Endothelial cell of umbilical vein (primary cell): Measurements from ENCODE around the gene ATP6V1B1. TPM values are rescaled to one million over a fixed set of nuclear protein-coding genes. Genes with fewer than 3 reads are reported as not detected.
"Not testable (repeated sequence)": the region's sequence is repeated elsewhere in the genome, so short reads cannot be mapped to it uniquely, and the experiment has no call there.

Source experiments
- BruUV-seq: library from RNA; stranded (reverse); fragments of 400-500 nt; replicated peaks from 2 replicates; lab custom pipeline; 2021; lab: Mats Ljungman, UMichigan
- CTCF ChIA-PET: fragments of 300-600, 350-600 bp; sonication (Branson Sonifier 250); formaldehyde crosslinking; loops from one replicate; lab custom pipeline; 2021; ENCODE audit warnings: antibody characterized with exemption, inconsistent platforms; lab: Charles Lee
- POLR2A ChIA-PET: fragments of 300-600, 350-600 bp; sonication (Branson Sonifier 250); formaldehyde crosslinking; loops from one replicate; lab custom pipeline; 2021; ENCODE audit warnings: antibody characterized with exemption, inconsistent platforms; lab: Charles Lee
- DNase-seq: peaks from one replicate; pipeline ENCODE4 v3.0.0-alpha.2; 2011; ENCODE audit warnings: low read depth, low spot score
- FAIRE-seq: peaks from 2 replicates; lab custom pipeline; 2011; peaks lifted over from hg19 to GRCh38; lab: Jason Lieb, UNC
- H2AFZ ChIP-seq: 2 replicates; pipeline ENCODE4 v1.6.0; 2012; ENCODE audit warnings: low read depth, low read length, control low read depth, inconsistent platforms
- H3K27ac ChIP-seq: 2 replicates; pipeline ENCODE4 v1.5.1; 2011; ENCODE audit warnings: low read depth, mild to moderate bottlenecking, control low read depth, low read length, moderate library complexity; ENCODE audit not compliant: insufficient read depth
- H3K27me3 ChIP-seq, 2 experiments: 2 replicates each; pipeline versions ENCODE4 v1.6.0 to v1.6.1; 2011; ENCODE audit warnings: low read length in 2 of 2, mixed read lengths in 1 of 2; ENCODE audit not compliant: control insufficient read depth in 2 of 2, insufficient read depth in 2 of 2
- H3K36me3 ChIP-seq, 2 experiments: 2 replicates in 1 of 2; 3 replicates in 1 of 2; pipeline ENCODE4 v1.5.1; 2011; ENCODE audit warnings: low read length in 2 of 2, mild to moderate bottlenecking in 1 of 2, moderate library complexity in 1 of 2; ENCODE audit not compliant: control insufficient read depth in 2 of 2, insufficient read depth in 2 of 2; ENCODE audit errors: extremely low read depth in 1 of 2
- H3K4me1 ChIP-seq: 3 replicates; pipeline ENCODE4 v1.5.1; 2011; ENCODE audit warnings: mild to moderate bottlenecking, low read length; ENCODE audit not compliant: control insufficient read depth, insufficient read depth; ENCODE audit errors: extremely low read depth
- H3K4me2 ChIP-seq: 2 replicates; pipeline ENCODE4 v1.6.1; 2011; ENCODE audit warnings: low read length, control low read depth, mixed read lengths; ENCODE audit not compliant: insufficient read depth
- H3K4me3 ChIP-seq, 3 experiments: fragments of 200-600 bp in 1 of 3; sonication (generic), shearing (Covaris generic) in 1 of 3; replicated peaks in 1 of 3; 2 replicates each; pipeline ENCODE4 v1.5.1; 2011 to 2016; ENCODE audit warnings: control low read depth in 3 of 3, low read length in 3 of 3, mild to moderate bottlenecking in 2 of 3, inconsistent platforms in 1 of 3, low read depth in 1 of 3, moderate library complexity in 1 of 3; ENCODE audit not compliant: insufficient read depth in 1 of 3
- H3K79me2 ChIP-seq: 2 replicates; pipeline ENCODE4 v1.6.0; 2012; ENCODE audit warnings: low read length, inconsistent platforms; ENCODE audit not compliant: control insufficient read depth, insufficient read depth
- H3K9ac ChIP-seq: replicated peaks from 2 replicates; pipeline ENCODE3; 2011; ENCODE audit warnings: low read length, control low read depth; ENCODE audit not compliant: insufficient read depth; ENCODE audit errors: extremely low read depth
- H3K9me1 ChIP-seq: replicated peaks from 3 replicates; pipeline ENCODE4 v1.6.0; 2011; ENCODE audit warnings: mild to moderate bottlenecking, low read length; ENCODE audit not compliant: control insufficient read depth, insufficient read depth; ENCODE audit errors: extremely low read depth
- H3K9me3 ChIP-seq: replicated peaks from 2 replicates; pipeline ENCODE4 v1.5.1; 2012; ENCODE audit warnings: low read length, inconsistent platforms; ENCODE audit not compliant: control insufficient read depth, insufficient read depth
- H4K20me1 ChIP-seq: replicated peaks from 2 replicates; pipeline ENCODE3; 2011; ENCODE audit warnings: mild to moderate bottlenecking, low read length; ENCODE audit not compliant: control insufficient read depth, insufficient read depth; ENCODE audit errors: extremely low read depth
- JUN ChIP-seq: IDR thresholded peaks from 2 replicates; pipeline ENCODE4 v1.6.1; 2011; ENCODE audit warnings: borderline replicate concordance, low read depth; ENCODE audit not compliant: insufficient read length, insufficient read depth
- dilution Hi-C: fragments of 300-500 bp; cut with MboI; formaldehyde crosslinking; loops from one replicate; pipeline ENCODE4 v1.15.0; 2019; ENCODE audit warnings: low sequenced_read_pairs; ENCODE audit not compliant: extremely low pct_ligation_motif_present
- intact Hi-C: fragments of 100-400 bp; cut with micrococcal nuclease; formaldehyde crosslinking; loops from one replicate; pipeline ENCODE4 v1.10.0; 2022
- polyA plus RNA-seq, 4 experiments: library from polyadenylated mRNA; depleted of rRNA in 3 of 4; stranded (reverse) in 3 of 4; unstranded in 1 of 4; fragments of >200 nt; gene quantifications; 2 replicates each; pipeline versions ENCODE4 v1.2.1 to v1.2.3, GENCODE V29; 2011 to 2012; ENCODE audit warnings: missing spikeins in 1 of 4
- total RNA-seq: library from RNA; stranded (reverse); gene quantifications from 2 replicates; pipeline ENCODE4 v1.2.3, GENCODE V29; 2021
- TF ChIP-seq, protein P1 (sequence below), 2 donors: IDR thresholded peaks; 1 replicate in 1 of 2; 2 replicates in 1 of 2; pipeline ENCODE4 v1.5.1; 2011; ENCODE audit warnings: low read length in 2 of 2, mild to moderate bottlenecking in 2 of 2, moderate library complexity in 2 of 2, control low read depth in 1 of 2, inconsistent platforms in 1 of 2, low read depth in 1 of 2; ENCODE audit not compliant: insufficient read depth in 1 of 2; ENCODE audit errors: extremely low read depth in 1 of 2

Gene ATP6V1B1
- total and polyA plus RNA-seq, 2 donors (not counting 3 experiments of a cell fraction or from before 2014, with no cell fraction given): 0.77 TPM; not detected in 1

DNA sequence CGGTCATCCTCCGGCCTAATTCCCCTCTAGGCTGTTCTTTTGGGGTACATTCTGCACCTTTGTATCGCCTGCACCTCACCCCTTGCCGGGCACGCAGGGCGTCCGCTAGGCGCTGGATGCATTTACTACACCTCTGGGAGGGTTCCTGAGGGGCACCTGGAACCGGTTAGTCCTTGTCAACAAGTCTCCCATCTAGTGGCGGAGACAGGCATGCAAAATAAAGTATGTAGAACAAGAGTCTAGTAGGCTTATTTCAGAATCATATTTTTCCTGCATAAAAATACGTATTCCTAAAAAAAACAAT, 59.7 kb downstream of the ATP6V1B1 start:
- H3K79me2 ChIP-seq: peaks cover 19% of the 10 kb centered on the region
- ChIA-PET POLR2A (no interaction called here), CTCF (no interaction called here)
- DNase-seq: peak; percentile 30
- dilution Hi-C loops (no loop called here), intact Hi-C loops (loop anchor here (1.0 to 2.0 kb wide), 3 partner anchors 11 to 31 kb away; no protein-coding TSS in a partner anchor)
- H3K9me3 ChIP-seq: no peaks in the 10 kb centered on the region
- H3K27ac ChIP-seq: no peak overlapping the region
- TF ChIP-seq JUN: no peak
- TF ChIP-seq, protein P1, sequence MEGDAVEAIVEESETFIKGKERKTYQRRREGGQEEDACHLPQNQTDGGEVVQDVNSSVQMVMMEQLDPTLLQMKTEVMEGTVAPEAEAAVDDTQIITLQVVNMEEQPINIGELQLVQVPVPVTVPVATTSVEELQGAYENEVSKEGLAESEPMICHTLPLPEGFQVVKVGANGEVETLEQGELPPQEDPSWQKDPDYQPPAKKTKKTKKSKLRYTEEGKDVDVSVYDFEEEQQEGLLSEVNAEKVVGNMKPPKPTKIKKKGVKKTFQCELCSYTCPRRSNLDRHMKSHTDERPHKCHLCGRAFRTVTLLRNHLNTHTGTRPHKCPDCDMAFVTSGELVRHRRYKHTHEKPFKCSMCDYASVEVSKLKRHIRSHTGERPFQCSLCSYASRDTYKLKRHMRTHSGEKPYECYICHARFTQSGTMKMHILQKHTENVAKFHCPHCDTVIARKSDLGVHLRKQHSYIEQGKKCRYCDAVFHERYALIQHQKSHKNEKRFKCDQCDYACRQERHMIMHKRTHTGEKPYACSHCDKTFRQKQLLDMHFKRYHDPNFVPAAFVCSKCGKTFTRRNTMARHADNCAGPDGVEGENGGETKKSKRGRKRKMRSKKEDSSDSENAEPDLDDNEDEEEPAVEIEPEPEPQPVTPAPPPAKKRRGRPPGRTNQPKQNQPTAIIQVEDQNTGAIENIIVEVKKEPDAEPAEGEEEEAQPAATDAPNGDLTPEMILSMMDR (IDR thresholded peaks at IDR 0.05; ENCODE audit: extremely low read depth in 1 of 2, insufficient read depth in 1 of 2, low read depth in 1 of 2, low read length in 2 of 2): peak; percentile 8 to 35
- H2AFZ ChIP-seq: peak overlapping the region; percentile 95
- peak overlapping the region; percentile 17 for H3K9ac ChIP-seq
- no peaks in the 10 kb centered on the region for H4K20me1 ChIP-seq
- H3K27me3 ChIP-seq: no peaks in the 10 kb centered on the region
- peak overlapping the region; percentile 96 for H3K4me2 ChIP-seq
- peaks cover 0 to 5% of the 10 kb centered on the region in 2 experiments for H3K36me3 ChIP-seq
- peaks cover 20% of the 10 kb centered on the region for H3K4me1 ChIP-seq
- no peaks in the 10 kb centered on the region for H3K9me1 ChIP-seq
- no peak for FAIRE-seq
- H3K4me3 ChIP-seq: peak overlapping the region; percentile 50 to 74 (median 60)
- BruUV-seq: no TSS peak

DNA sequence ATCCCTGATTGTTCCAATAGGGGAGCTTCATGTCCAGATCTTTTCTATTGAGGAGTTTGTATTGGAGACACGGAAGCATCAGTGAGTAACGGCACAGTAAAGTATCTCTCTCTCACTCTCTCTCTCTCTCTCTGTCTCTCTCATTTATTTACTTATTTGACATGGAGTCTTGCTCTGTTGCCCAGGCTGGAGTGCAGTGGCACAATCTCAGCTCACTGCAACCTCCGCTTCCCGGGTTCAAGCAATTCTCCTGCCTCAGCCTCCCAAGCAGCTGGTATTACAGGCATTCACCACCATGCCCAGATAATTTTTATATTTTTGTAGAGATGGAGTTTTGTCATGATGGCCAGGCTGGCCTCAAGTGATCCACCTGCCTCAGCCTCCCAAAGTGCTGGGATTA, 63.2 kb downstream of the ATP6V1B1 start:
- H3K4me2 ChIP-seq, H4K20me1 ChIP-seq, H3K4me1 ChIP-seq, DNase-seq, FAIRE-seq, dilution Hi-C loops, intact Hi-C loops, H2AFZ ChIP-seq, H3K27me3 ChIP-seq, H3K9me3 ChIP-seq, H3K36me3 ChIP-seq, H3K79me2 ChIP-seq, H3K27ac ChIP-seq, POLR2A ChIA-PET, H3K4me3 ChIP-seq, H3K9me1 ChIP-seq, H3K9ac ChIP-seq, BruUV-seq: not testable (repeated sequence)
- CTCF ChIA-PET: interaction anchor here (0.7 to 1.2 kb wide), 2 partner anchors 14 to 33 kb away, joined by 3 to 4 read pairs; no protein-coding TSS in a partner anchor
